Astrocyte of the cerebellum (primary cell): ENCODE data around the gene KRT85.

Source experiments
- DNase-seq: peaks from one replicate; pipeline ENCODE4 v3.0.0-alpha.2; 2011; ENCODE audit warnings: low read depth
- H3K4me3 ChIP-seq: 2 replicates; pipeline ENCODE4 v1.5.1; 2011; ENCODE audit warnings: mild to moderate bottlenecking, low read depth, low read length, moderate library complexity
- in situ Hi-C: cut with HindIII; loops from 2 replicates; pipeline ENCODE4 v1.10.0; 2017; ENCODE audit warnings: low sequenced_read_pairs
- TF ChIP-seq, protein P1 (sequence below): IDR thresholded peaks from 2 replicates; pipeline ENCODE4 v1.5.1; 2012; ENCODE audit warnings: low read length, low read depth, moderate library complexity, mild to moderate bottlenecking; ENCODE audit errors: missing control alignments

Gene KRT85

DNA sequence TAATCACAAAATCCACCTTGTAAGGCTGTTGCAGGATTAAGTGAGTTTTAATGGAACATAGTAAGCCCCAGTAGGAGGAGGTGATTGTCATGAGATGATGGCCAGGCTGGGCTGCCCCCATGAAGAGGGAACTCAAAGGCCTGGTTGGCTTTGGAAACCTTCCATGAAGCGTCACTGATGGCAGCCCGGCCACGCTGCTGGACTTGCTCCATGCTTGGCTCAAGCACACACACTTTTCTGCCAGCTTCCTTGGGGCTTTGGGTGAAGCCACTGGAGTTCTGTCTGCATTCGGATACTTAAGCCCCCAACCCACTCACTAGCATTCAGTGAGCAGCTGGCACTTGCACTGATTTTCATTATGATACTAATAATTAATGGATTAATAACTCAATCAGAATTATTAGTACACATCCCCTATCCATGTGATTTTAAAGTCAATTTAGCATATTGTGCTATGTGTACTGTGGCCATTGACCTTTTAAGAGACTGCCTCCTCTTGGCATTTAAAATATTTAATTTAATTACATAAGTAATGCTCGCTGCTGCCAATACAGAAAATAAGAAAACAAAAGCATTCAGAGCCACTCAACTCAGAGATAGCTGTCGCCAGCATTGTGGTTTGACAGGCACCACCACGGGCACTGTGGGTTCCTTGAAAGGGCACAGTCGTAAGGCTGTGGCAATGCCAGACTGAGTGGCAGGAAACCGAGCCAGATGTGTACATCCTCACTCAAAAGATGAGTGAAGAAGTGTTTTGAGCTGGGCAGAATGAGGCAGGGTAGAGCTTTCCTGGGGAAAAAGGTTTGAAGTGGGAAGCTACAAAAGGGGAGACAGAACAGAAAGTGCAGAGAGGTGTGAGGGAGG is 15.9 kb downstream of the KRT85 start:
- no peak for DNase-seq

DNA sequence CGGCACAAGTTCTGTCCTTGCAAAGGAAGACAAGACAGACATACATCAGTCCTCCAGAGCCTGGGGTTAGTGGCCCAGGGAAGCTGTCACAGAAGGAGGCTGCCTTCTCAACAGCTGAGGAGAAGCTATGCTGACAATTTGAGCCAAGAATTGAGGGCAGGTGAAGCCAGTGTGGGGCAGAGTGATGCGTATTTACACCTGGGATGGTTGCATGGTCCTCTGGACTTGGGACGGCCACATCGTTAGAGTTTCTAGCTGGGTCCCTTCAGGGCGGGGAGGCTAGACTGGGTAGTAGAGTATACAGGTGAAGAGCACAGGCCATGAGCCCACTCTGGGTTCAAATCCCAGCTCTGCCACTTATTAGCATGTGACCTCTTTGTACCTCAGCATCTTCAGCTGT is 16.5 kb downstream of the KRT85 start:
- in situ Hi-C loops = loop anchor here (25.0 kb wide), 1 partner anchor 637 kb away; no protein-coding TSS in a partner anchor
- no peak for DNase-seq
- H3K4me3 ChIP-seq = no peak overlapping the region
- TF ChIP-seq, protein P1, sequence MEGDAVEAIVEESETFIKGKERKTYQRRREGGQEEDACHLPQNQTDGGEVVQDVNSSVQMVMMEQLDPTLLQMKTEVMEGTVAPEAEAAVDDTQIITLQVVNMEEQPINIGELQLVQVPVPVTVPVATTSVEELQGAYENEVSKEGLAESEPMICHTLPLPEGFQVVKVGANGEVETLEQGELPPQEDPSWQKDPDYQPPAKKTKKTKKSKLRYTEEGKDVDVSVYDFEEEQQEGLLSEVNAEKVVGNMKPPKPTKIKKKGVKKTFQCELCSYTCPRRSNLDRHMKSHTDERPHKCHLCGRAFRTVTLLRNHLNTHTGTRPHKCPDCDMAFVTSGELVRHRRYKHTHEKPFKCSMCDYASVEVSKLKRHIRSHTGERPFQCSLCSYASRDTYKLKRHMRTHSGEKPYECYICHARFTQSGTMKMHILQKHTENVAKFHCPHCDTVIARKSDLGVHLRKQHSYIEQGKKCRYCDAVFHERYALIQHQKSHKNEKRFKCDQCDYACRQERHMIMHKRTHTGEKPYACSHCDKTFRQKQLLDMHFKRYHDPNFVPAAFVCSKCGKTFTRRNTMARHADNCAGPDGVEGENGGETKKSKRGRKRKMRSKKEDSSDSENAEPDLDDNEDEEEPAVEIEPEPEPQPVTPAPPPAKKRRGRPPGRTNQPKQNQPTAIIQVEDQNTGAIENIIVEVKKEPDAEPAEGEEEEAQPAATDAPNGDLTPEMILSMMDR = no peak

More for the DNA sequence above, 15.9 kb downstream of the KRT85 start:
- in situ Hi-C loops = loop anchor here (25.0 kb wide), 1 partner anchor 636 kb away; no protein-coding TSS in a partner anchor
- TF ChIP-seq, protein P1 = no peak
- no peak overlapping the region for H3K4me3 ChIP-seq

GRCh38 chr12:52350021-52350620 is 17.2 kb downstream of the KRT85 start:
- no peak overlapping the region for H3K4me3 ChIP-seq
- in situ Hi-C loops = loop anchor here (25.0 kb wide), 1 partner anchor 637 kb away; no protein-coding TSS in a partner anchor
- TF ChIP-seq, protein P1 = no peak
- no peak for DNase-seq

DNA sequence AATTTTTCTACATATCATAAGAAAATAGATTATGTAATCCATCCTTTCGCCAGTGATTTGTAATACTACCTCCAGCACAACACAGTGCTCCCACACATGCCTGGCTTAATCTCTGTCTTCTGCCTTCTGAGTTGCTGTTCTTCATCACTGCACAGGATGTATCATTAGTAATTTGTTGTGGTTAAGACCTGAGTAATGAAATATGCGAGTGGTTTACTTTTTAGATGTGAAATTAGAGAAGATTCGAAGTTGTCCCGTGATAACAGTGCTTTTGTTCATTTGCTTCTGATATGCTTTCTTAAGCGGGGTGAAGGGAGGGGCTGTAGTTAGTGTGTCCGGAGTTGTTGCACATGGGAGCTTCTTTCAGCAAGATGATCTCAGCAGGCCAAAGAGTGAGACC is 18.1 kb downstream of the KRT85 start:
- in situ Hi-C loops = no loop called here
- H3K4me3 ChIP-seq = no peak overlapping the region
- TF ChIP-seq, protein P1 = no peak
- DNase-seq = no peak

DNA sequence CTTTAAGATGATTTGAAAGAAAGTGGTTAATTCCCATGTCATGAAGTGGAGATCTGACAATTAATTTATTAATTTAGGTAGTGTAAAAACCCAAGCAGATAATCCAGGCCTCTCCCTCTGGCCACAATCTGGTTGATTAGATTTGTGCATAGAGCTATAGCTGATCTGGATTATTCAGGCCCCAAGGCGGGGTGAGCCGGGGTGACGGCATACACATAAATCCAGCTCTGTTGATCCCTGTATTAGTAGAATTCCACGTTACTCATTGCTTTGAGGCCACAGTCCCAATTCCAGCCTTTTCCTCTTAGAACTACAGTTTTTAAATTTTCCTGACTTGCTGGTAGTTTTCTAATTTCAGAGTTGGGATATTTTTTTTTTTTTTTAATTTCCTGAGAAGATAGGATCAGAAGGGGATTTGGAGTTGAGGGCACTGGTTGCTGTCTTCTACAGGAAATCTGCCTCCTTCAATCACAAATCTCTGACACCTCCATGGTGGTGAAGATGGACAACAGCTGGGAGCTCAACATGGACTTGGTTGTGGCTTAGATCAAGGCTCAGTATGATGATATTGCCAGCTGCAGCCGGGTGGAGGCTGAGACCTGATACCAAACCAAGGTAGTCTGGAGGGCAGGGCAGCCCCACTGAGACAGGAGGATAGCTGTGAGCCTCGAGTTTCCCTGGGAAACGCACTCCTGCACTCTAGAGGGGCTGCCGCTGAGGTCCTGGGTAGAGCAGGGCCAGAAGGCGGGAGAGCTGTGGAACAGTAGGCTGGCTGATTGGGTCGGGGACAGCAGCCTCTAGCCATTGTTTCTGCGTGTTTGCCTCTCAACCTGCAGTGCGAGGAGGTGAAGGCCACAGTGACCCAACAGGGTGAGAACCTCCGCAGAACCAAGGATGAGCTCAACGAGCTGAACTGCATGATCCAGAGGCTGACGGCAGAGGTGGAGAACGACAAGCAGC is 19.4 kb downstream of the KRT85 start:
- in situ Hi-C loops = no loop called here
- H3K4me3 ChIP-seq = no peak overlapping the region
- no peak for DNase-seq
- TF ChIP-seq, protein P1 = no peak

DNA sequence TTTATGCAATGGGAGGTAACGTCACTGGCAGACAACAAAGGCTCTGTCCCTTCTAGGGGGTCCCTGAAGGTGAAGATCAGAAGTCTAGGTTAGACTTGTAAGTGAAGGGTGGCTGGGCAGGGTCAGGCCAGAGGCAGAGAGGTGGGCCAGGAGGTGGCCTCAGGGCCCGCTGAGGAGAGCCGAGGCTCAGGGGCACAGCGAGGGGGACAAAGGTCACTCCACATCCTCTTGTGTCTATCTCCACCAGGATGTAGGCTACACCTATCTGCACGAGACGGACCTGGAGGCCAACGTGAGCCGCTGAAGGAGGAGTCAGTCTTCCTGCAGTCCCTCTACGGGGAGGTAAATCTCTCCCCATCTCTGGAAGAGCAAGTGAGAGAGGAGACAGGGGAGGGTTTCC is 20.3 kb downstream of the KRT85 start:
- DNase-seq = no peak
- H3K4me3 ChIP-seq = no peak overlapping the region
- in situ Hi-C loops = no loop called here
- TF ChIP-seq, protein P1 = no peak
